GM06990 (cell line): ENCODE results near the gene OPCML.

Experiments
- DNase-seq: peaks from one replicate; pipeline ENCODE4 v3.0.0-alpha.2; 2011; ENCODE audit not compliant: insufficient read length; ENCODE audit errors: extremely low read depth
- H3K27me3 ChIP-seq: replicated peaks from 2 replicates; pipeline ENCODE4 v1.6.0; 2011; ENCODE audit warnings: low read length; ENCODE audit not compliant: control insufficient read depth, insufficient read depth
- H3K36me3 ChIP-seq: 2 replicates; pipeline ENCODE4 v1.5.1; 2011; ENCODE audit warnings: low read length; ENCODE audit not compliant: control insufficient read depth, insufficient read depth
- H3K4me3 ChIP-seq: replicated peaks from 2 replicates; pipeline ENCODE4 v1.5.1; 2011; ENCODE audit warnings: low read depth, mild to moderate bottlenecking, control low read depth, low read length
- TF ChIP-seq, protein P1 (sequence below): IDR thresholded peaks from 2 replicates; pipeline ENCODE4 v1.5.1; 2011; ENCODE audit warnings: low read length, control low read depth, mild to moderate bottlenecking, inconsistent platforms; ENCODE audit not compliant: insufficient read depth, poor library complexity, severe bottlenecking

OPCML gene

GRCh38 chr11:133180201-133180600 is 352.1 kb downstream of the OPCML start:
- TF ChIP-seq, protein P1, sequence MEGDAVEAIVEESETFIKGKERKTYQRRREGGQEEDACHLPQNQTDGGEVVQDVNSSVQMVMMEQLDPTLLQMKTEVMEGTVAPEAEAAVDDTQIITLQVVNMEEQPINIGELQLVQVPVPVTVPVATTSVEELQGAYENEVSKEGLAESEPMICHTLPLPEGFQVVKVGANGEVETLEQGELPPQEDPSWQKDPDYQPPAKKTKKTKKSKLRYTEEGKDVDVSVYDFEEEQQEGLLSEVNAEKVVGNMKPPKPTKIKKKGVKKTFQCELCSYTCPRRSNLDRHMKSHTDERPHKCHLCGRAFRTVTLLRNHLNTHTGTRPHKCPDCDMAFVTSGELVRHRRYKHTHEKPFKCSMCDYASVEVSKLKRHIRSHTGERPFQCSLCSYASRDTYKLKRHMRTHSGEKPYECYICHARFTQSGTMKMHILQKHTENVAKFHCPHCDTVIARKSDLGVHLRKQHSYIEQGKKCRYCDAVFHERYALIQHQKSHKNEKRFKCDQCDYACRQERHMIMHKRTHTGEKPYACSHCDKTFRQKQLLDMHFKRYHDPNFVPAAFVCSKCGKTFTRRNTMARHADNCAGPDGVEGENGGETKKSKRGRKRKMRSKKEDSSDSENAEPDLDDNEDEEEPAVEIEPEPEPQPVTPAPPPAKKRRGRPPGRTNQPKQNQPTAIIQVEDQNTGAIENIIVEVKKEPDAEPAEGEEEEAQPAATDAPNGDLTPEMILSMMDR, result no peak
- H3K4me3 ChIP-seq, result no peak overlapping the region
- no peaks in the 10 kb centered on the region; the same call in 1 of the 2 replicates for H3K27me3 ChIP-seq
- no peak for DNase-seq
- H3K36me3 ChIP-seq, result no peaks in the 10 kb centered on the region

DNA sequence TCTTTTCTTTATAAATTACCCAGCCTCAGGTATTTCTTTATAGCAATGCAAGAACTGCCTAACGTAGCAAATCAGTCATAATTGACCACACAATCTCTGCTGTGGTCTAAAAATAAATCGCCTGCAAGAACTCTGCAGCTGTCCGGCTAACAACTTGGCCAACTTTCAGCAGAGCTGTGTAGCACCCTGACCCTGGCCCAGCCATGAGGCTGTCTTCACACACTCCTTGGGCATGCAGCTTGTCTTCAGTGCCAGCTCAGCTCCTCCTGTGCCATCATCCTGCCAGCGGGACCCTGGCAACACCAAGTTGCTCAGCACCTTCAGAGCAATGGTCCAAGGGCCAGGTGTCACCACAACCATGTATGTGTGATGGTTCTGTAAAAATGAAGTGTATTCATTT is 355.6 kb downstream of the OPCML start:
- Histone ChIP-seq H3K36me3 (no peaks in the 10 kb centered on the region), H3K4me3 (no peak overlapping the region), H3K27me3 (no peaks in the 10 kb centered on the region; the same call in 1 of the 2 replicates)
- DNase-seq, result no peak
- TF ChIP-seq, protein P1, result no peak

- TF ChIP-seq, protein P1, result no peak
- Histone ChIP-seq H3K36me3 (no peaks in the 10 kb centered on the region), H3K27me3 (no peaks in the 10 kb centered on the region; the same call in 1 of the 2 replicates), H3K4me3 (no peak overlapping the region)
- DNase-seq, result no peak
Measured at GRCh38 chr11:133175103-133175502, 357.2 kb downstream of the OPCML start.

DNA sequence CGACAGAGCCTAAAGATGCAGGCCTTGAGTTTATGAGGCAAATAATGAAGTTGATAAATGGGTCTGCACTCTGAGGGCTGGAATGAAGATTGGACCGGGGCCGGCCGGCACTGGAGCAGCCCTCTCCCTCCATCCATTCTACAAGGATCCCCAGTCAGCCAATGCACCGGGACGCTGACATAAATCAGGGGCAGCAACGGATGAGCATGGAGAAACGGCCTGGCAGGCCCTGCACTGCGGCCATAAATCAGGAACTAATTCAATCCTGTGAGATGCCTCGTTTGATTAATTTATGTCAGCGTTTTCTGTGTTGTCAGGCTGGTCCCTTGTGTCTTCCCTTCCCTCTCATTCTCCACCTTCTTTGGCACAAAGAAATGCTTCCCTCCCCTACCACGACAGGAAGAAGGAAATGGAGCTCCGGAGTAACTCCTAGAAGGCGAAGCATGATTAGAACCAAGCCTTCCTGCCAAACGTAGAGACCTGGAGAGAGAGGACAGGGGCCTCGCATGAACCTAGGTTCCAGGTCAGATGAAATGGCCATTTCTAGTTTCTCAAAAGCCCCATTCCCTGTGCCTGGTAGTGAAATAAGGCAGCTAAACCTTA is 358.4 kb downstream of the OPCML start:
- Histone ChIP-seq H3K27me3 (no peaks in the 10 kb centered on the region), H3K36me3 (no peaks in the 10 kb centered on the region), H3K4me3 (no peak overlapping the region)
- no peak for DNase-seq
- TF ChIP-seq, protein P1, result no peak

DNA sequence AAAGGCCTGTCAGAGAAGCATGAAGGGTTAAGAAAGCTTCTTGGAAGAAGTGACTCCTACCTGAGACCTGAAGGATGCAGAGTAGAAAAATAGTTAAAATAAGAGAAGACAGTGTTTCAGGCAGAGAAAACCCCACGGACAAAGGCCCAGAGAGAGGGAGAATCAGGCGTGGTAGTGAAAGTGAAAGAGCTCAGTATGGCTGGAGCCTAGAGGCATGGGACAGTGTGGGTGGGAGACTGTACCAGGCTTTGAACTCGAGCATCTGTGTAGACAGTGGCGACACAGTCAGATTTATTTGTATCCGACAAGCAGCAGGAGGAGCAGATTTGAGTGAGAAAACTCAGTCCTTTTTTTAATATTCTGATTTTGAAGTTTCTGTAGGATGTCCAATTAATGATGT is 360.0 kb downstream of the OPCML start:
- TF ChIP-seq, protein P1, result no peak
- no peaks in the 10 kb centered on the region for H3K36me3 ChIP-seq
- no peaks in the 10 kb centered on the region for H3K27me3 ChIP-seq
- no peak for DNase-seq
- H3K4me3 ChIP-seq, result no peak overlapping the region

DNA sequence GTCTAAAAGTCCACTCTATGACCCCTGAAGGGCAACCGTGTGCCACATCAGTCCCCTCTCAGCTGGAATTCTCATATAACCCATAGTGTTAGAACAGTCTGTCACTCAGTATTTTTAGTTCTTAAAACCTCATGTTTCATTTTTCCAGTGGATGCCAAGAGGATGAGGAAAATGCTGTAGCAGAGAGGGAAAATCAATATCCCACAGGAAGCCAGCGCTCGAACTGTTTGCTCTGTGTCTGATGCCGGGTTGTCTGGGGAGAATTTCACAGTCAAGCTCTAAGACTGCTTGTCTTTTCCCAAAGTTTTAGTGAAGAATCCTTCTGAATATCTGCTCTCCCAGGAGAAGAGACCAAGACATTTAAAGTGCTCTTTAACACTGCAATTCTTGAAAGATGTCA is 360.9 kb downstream of the OPCML start:
- Histone ChIP-seq H3K27me3 (no peaks in the 10 kb centered on the region), H3K4me3 (no peak overlapping the region), H3K36me3 (no peaks in the 10 kb centered on the region)
- DNase-seq, result no peak
- TF ChIP-seq, protein P1, result no peak
